NB4 (cell line): ENCODE measurements around the gene CCDC187.

Experiments
- DNase-seq: peaks from one replicate; pipeline ENCODE4 v3.0.0; 2010; ENCODE audit warnings: low read depth
- H3K4me3 ChIP-seq: one replicate; pipeline ENCODE4 v1.5.1; 2011; ENCODE audit warnings: mild to moderate bottlenecking, low read depth, low read length, moderate library complexity
- MAX ChIP-seq: IDR thresholded peaks from 2 replicates; pipeline ENCODE4 v1.6.1; 2011; ENCODE audit warnings: low read depth, low read length
- MYC ChIP-seq: IDR thresholded peaks from 2 replicates; pipeline ENCODE4 v1.6.1; 2011; ENCODE audit warnings: low read depth, low read length
- POLR2A ChIP-seq: IDR thresholded peaks from 2 replicates; pipeline ENCODE4 v1.6.1; 2011; ENCODE audit warnings: mild to moderate bottlenecking; ENCODE audit not compliant: insufficient read length; ENCODE audit errors: extremely low read depth
- TF ChIP-seq, protein P1 (sequence below): IDR thresholded peaks from one replicate; pipeline ENCODE4 v1.5.1; 2012; ENCODE audit warnings: low read depth, low read length

CCDC187 gene

DNA sequence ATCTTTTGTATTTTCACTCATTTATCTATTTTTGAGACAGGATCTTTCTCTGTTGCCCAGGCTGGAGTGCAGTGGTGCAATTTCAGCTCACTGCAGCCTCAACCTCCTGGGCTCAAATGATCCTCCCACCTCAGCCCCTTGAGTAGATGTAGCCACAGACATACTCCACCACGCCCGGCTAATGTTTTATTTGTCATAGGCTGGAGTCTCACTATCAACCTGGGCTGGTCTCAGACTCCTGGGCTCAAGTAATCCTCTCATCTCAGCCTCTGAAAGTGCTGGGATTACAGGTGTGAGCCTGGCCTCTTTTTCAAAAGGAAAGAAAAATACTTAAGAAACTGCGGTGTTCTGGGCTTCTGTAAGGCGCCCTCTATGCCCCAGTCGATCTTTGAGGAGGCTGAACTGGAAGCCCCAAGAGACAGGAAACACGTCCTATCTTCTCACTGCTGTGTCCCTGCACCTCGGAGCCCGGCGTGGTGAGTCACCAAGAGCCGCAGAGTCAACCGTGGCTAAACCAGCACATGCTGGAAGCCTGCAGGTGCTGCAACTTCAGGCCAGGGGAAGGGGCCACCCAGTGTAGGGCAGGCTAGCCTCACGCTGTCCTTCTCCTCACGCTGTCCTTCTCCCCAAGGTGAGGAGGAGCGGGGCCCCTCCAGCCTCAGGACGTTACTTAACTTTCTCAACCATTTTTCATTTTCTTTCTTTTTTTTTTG, 83.7 kb downstream of the CCDC187 start:
- TF ChIP-seq POLR2A (no peak), MYC (peak; percentile 85), MAX (peak; percentile 87)
- TF ChIP-seq, protein P1, sequence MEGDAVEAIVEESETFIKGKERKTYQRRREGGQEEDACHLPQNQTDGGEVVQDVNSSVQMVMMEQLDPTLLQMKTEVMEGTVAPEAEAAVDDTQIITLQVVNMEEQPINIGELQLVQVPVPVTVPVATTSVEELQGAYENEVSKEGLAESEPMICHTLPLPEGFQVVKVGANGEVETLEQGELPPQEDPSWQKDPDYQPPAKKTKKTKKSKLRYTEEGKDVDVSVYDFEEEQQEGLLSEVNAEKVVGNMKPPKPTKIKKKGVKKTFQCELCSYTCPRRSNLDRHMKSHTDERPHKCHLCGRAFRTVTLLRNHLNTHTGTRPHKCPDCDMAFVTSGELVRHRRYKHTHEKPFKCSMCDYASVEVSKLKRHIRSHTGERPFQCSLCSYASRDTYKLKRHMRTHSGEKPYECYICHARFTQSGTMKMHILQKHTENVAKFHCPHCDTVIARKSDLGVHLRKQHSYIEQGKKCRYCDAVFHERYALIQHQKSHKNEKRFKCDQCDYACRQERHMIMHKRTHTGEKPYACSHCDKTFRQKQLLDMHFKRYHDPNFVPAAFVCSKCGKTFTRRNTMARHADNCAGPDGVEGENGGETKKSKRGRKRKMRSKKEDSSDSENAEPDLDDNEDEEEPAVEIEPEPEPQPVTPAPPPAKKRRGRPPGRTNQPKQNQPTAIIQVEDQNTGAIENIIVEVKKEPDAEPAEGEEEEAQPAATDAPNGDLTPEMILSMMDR: peak; percentile 14
- DNase-seq: peak; percentile 94
- no peak overlapping the region for H3K4me3 ChIP-seq

DNA sequence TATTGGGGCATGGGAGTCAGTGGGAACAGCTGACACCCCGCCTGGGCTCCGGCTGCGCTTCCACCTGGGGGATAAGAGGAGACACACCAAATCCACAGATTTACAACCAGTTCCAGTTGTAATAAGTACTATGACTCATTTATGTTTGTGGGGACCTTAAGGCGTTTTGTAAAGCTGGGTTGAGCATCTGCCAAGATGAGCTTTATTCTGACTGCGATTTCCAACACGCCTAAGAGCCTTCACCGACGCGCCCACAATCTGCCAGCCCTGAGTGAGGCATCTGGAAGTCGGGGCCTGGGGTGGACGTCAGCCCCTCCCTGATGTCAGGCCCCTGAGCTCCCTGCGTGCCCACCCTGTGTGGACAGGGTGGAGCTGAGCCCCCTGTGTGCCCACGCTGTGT, 84.6 kb downstream of the CCDC187 start:
- no peak overlapping the region for H3K4me3 ChIP-seq
- DNase-seq: no peak
- TF ChIP-seq, protein P1: no peak
- TF ChIP-seq MAX (no peak), POLR2A (no peak), MYC (no peak)

GRCh38 chr9:136218673-136219072, 85.2 kb downstream of the CCDC187 start:
- no peak for TF ChIP-seq MAX

GRCh38 chr9:136218271-136218670, 85.6 kb downstream of the CCDC187 start:
- DNase-seq: no peak
- TF ChIP-seq MAX (no peak), POLR2A (no peak), MYC (no peak)
- TF ChIP-seq, protein P1: no peak
- H3K4me3 ChIP-seq: no peak overlapping the region

More at GRCh38 chr9:136218673-136219072, 85.2 kb downstream of the CCDC187 start:
- DNase-seq: no peak
- no peak overlapping the region for H3K4me3 ChIP-seq

GRCh38 chr9:136216541-136217244, 87.2 kb downstream of the CCDC187 start:
- no peak overlapping the region for H3K4me3 ChIP-seq
- DNase-seq: no peak
- TF ChIP-seq POLR2A (no peak), MYC (no peak)

DNA sequence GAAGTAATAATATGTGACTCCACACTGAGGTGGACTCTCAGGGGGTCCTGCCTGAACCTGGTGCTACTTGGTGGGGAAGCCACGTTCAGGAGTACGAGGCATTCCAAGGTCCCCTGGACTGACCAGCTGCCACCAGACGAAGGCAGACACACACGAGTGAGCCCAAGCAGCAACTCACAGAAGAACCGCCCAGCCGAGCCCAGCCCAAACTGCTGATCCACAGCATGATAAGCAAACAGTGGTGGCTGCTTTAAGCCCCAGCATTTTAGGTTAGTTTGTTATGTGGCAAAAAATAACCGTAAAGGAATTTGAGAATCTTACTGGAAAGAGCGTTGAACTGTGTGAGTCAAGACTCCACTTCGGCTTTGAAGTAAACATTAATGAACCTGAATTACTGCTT, 90.2 kb downstream of the CCDC187 start:
- no peak for DNase-seq
- TF ChIP-seq MYC (no peak), MAX (no peak), POLR2A (no peak)
- TF ChIP-seq, protein P1: no peak
- H3K4me3 ChIP-seq: no peak overlapping the region
